Loucy (cell line): ENCODE results near the gene ASCC2.

Experiments
- H2AFZ ChIP-seq: fragments of 200-600 bp; sonication (generic); 2 replicates; pipeline ENCODE4 v1.6.0; 2016; ENCODE audit warnings: antibody characterized with exemption, mild to moderate bottlenecking, low read length, moderate library complexity
- H3F3A ChIP-seq: fragments of 200-600 bp; 2 replicates; pipeline ENCODE4 v1.6.0; 2016; ENCODE audit warnings: antibody characterized with exemption, low read depth, mild to moderate bottlenecking
- H3K27me3 ChIP-seq: fragments of 200-600 bp; sonication (generic); 2 replicates; pipeline ENCODE4 v1.6.1; 2014; ENCODE audit warnings: low read length, mild to moderate bottlenecking; ENCODE audit not compliant: insufficient read depth, poor library complexity, severe bottlenecking
- H3K36me3 ChIP-seq: fragments of 200-600 bp; sonication (generic); 2 replicates; pipeline ENCODE4 v1.6.1; 2016; ENCODE audit warnings: low read length; ENCODE audit not compliant: insufficient read depth
- H3K4me1 ChIP-seq: fragments of 200-600 bp; sonication (generic); 2 replicates; pipeline ENCODE4 v1.5.1; 2014; ENCODE audit warnings: low read length, mild to moderate bottlenecking; ENCODE audit not compliant: insufficient read depth, poor library complexity, severe bottlenecking
- H3K4me2 ChIP-seq: fragments of 200-600 bp; sonication (generic); 2 replicates; pipeline ENCODE4 v1.6.0; 2014; ENCODE audit warnings: antibody characterized with exemption, low read length, low read depth, mild to moderate bottlenecking; ENCODE audit not compliant: poor library complexity, severe bottlenecking
- H3K4me3 ChIP-seq: fragments of 200-600 bp; sonication (generic); 2 replicates; pipeline ENCODE4 v1.5.1; 2014; ENCODE audit warnings: low read length, mild to moderate bottlenecking, mixed read lengths; ENCODE audit not compliant: poor library complexity, severe bottlenecking
- H3K79me2 ChIP-seq: fragments of 200-600 bp; sonication (generic); 2 replicates; pipeline ENCODE4 v1.6.1; 2014; ENCODE audit warnings: low read length; ENCODE audit not compliant: insufficient read depth
- H3K9ac ChIP-seq: fragments of 200-600 bp; sonication (generic); 2 replicates; pipeline ENCODE4 v1.6.0; 2014; ENCODE audit warnings: mild to moderate bottlenecking, low read depth, low read length, moderate library complexity; ENCODE audit not compliant: poor library complexity, severe bottlenecking
- H3K9me2 ChIP-seq: fragments of 200-600 bp; sonication (generic); replicated peaks from 2 replicates; pipeline ENCODE4 v1.6.1; 2016; ENCODE audit warnings: low read depth, low read length, mixed read lengths
- H3K9me3 ChIP-seq: fragments of 200-600 bp; sonication (generic); 2 replicates; pipeline ENCODE4 v1.6.1; 2014; ENCODE audit warnings: mild to moderate bottlenecking, antibody characterized with exemption, low read length, low read depth; ENCODE audit not compliant: insufficient read depth
- H4K20me1 ChIP-seq: fragments of 200-600 bp; sonication (generic); 2 replicates; pipeline ENCODE4 v1.6.0; 2014; ENCODE audit warnings: antibody characterized with exemption, low read length, mild to moderate bottlenecking; ENCODE audit not compliant: insufficient read depth, poor library complexity, severe bottlenecking
- CTCF ChIP-seq: fragments of 200-600 bp; sonication (generic); conservative IDR thresholded peaks from 2 replicates; pipeline ENCODE4 v1.5.1; 2014; ENCODE audit warnings: mild to moderate bottlenecking, antibody characterized with exemption, low read length
- EZH2phosphoT487 ChIP-seq: fragments of 200-600 bp; IDR thresholded peaks from 2 replicates; pipeline ENCODE4 v1.6.1; 2018; ENCODE audit warnings: antibody characterized with exemption, mild to moderate bottlenecking, moderate library complexity, borderline replicate concordance

The ASCC2 gene

GRCh38 chr22:29799217-29799680, 38.8 kb downstream of the ASCC2 start:
- H4K20me1 ChIP-seq: no peaks in the 10 kb centered on the region
- no peak overlapping the region for H3K9ac ChIP-seq
- peaks cover 24% of the 10 kb centered on the region for H3K4me1 ChIP-seq
- H3K9me3 ChIP-seq: no peaks in the 10 kb centered on the region
- no peaks in the 10 kb centered on the region for H3K9me2 ChIP-seq
- no peaks in the 10 kb centered on the region for H3F3A ChIP-seq
- H3K4me2 ChIP-seq: peak overlapping the region; percentile 46
- H3K79me2 ChIP-seq: no peaks in the 10 kb centered on the region
- peak overlapping the region; percentile 5 for H3K4me3 ChIP-seq
- H3K27me3 ChIP-seq: no peaks in the 10 kb centered on the region
- peaks cover 56% of the 10 kb centered on the region for H3K36me3 ChIP-seq
- TF ChIP-seq CTCF (no peak), EZH2phosphoT487 (no peak)
- H2AFZ ChIP-seq: no peak overlapping the region

- H3K36me3 ChIP-seq: peaks cover 52% of the 10 kb centered on the region
Observed at GRCh38 chr22:29798801-29799200, 39.3 kb downstream of the ASCC2 start.

GRCh38 chr22:29798318-29798717, 39.8 kb downstream of the ASCC2 start:
- Histone ChIP-seq H3K79me2 (no peaks in the 10 kb centered on the region), H3K9me3 (no peaks in the 10 kb centered on the region), H2AFZ (no peak overlapping the region), H3K36me3 (peaks cover 50% of the 10 kb centered on the region), H3K27me3 (no peaks in the 10 kb centered on the region), H3K4me1 (peaks cover 24% of the 10 kb centered on the region), H3K9me2 (no peaks in the 10 kb centered on the region), H3K9ac (no peak overlapping the region), H3K4me3 (peak overlapping the region; percentile 5), H4K20me1 (no peaks in the 10 kb centered on the region), H3K4me2 (peak overlapping the region; percentile 46), H3F3A (no peaks in the 10 kb centered on the region)
- TF ChIP-seq CTCF (no peak), EZH2phosphoT487 (no peak)

More at GRCh38 chr22:29798801-29799200, 39.3 kb downstream of the ASCC2 start:
- TF ChIP-seq CTCF (no peak), EZH2phosphoT487 (no peak)
- no peaks in the 10 kb centered on the region for H3F3A ChIP-seq
- H3K4me3 ChIP-seq: peak overlapping the region; percentile 5
- no peaks in the 10 kb centered on the region for H3K9me2 ChIP-seq
- peak overlapping the region; percentile 46 for H3K4me2 ChIP-seq
- no peak overlapping the region for H3K9ac ChIP-seq
- no peaks in the 10 kb centered on the region for H3K27me3 ChIP-seq
- no peaks in the 10 kb centered on the region for H3K79me2 ChIP-seq
- no peaks in the 10 kb centered on the region for H3K9me3 ChIP-seq
- H4K20me1 ChIP-seq: no peaks in the 10 kb centered on the region
- peaks cover 24% of the 10 kb centered on the region for H3K4me1 ChIP-seq
- no peak overlapping the region for H2AFZ ChIP-seq
